GM19351 (cell line): ENCODE data around the gene ANXA1.
A peak's percentile ranks its signal among the peaks of the same experiment; 100 is the strongest.

Source experiments
- ATAC-seq: cut with Tn5 transposase; IDR thresholded peaks from one replicate; pipeline ENCODE4 v1.9.1; 2021; ENCODE audit warnings: mild to moderate bottlenecking, moderate library complexity; ENCODE audit not compliant: unreplicated experiment

ANXA1 gene

GRCh38 chr9:73200694-73201452 is 49.2 kb downstream of the ANXA1 start:
- ATAC-seq = peak; percentile 58

- ATAC-seq = no peak
These were observed 51.3 kb downstream of the ANXA1 start for GRCh38 chr9:73202980-73203379.

- no peak for ATAC-seq
These were observed 53.3 kb downstream of the ANXA1 start for GRCh38 chr9:73204936-73205335.

GRCh38 chr9:73206851-73207250 is 55.2 kb downstream of the ANXA1 start:
- ATAC-seq = no peak

GRCh38 chr9:73210886-73211666 is 59.4 kb downstream of the ANXA1 start:
- ATAC-seq = no peak

GRCh38 chr9:73213300-73213699 is 61.6 kb downstream of the ANXA1 start:
- ATAC-seq = no peak

GRCh38 chr9:73215249-73215648 is 63.6 kb downstream of the ANXA1 start:
- no peak for ATAC-seq

- no peak for ATAC-seq
These were observed 64.4 kb downstream of the ANXA1 start for GRCh38 chr9:73216100-73216499.
